ENCODE results near the gene WDFY1.

GRCh38 chr2:223945755-223946154, 620 bp upstream of the WDFY1 start:
- no peak for TF ChIP-seq RARB (CRISPR knock-in tag; IDR thresholded peaks at IDR 0.05)
- TF ChIP-seq TCF4 (CRISPR knock-in tag; IDR thresholded peaks at IDR 0.05; ENCODE audit: borderline replicate concordance), result no peak
- no peak for TF ChIP-seq CREB5 (CRISPR knock-in tag; IDR thresholded peaks at IDR 0.05; ENCODE audit: low read depth)
- no peak for TF ChIP-seq PPARA (CRISPR knock-in tag; IDR thresholded peaks at IDR 0.05; ENCODE audit: borderline replicate concordance)
- TF ChIP-seq ZC3H10 (CRISPR knock-in tag; IDR thresholded peaks at IDR 0.05), result no peak
- no peak for TF ChIP-seq TSHZ2 (CRISPR knock-in tag; IDR thresholded peaks at IDR 0.05)
- TF ChIP-seq ESRRG (CRISPR knock-in tag; IDR thresholded peaks at IDR 0.05), result no peak
- no peak for TF ChIP-seq CSRNP3 (CRISPR knock-in tag; IDR thresholded peaks at IDR 0.05)
- no peak for TF ChIP-seq ZNF70 (CRISPR knock-in tag; IDR thresholded peaks at IDR 0.05)

All from SK-N-SH treated with all-trans-retinoic acid at 6 μM for 48 hours (cell line).